Fibroblast of skin of left quadriceps (primary cell): ENCODE measurements around the gene KISS1R.
"Not testable (repeated sequence)": the region's sequence is repeated elsewhere in the genome, so short reads cannot be mapped to it uniquely, and the experiment has no call there.

Source experiments
- DNase-seq, 2 experiments: peaks; one replicate each; pipeline ENCODE4 v3.0.0-alpha.2; 2013; ENCODE audit warnings: low read depth in 2 of 2

The KISS1R gene

DNA sequence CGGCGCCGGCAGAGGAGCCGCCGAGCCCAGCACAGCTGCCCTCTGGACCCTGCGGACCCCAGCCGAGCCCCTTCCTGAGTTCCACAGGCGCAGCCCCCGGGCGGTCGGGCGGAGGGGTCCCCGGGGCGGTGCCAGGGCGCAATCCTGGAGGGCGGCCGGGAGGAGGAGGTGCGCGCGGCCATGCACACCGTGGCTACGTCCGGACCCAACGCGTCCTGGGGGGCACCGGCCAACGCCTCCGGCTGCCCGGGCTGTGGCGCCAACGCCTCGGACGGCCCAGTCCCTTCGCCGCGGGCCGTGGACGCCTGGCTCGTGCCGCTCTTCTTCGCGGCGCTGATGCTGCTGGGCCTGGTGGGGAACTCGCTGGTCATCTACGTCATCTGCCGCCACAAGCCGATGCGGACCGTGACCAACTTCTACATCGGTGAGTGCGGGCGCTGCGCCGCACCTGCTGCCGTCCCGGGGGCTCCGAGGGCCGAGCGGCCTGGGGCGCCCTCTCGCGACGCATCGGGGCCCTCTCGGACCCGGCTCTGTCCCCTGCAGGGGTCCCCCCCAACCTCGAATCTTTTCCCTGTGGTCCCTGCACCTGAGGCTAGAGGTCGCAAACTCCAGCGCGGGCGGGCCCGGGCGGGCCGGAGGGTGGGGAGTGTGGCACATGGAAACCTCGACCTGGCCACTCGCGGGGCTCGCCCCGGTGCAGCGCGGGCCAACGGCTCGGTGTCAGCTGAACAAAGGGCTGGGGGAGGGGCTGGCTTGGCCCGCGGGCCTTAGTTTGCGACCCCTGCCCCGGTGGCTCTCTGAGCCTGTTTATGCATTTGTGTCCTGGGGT lies at the start of gene KISS1R:
KISS1R (plus strand) TSS at position 11 of the 829 bp plus-strand sequence; CDS start at position 181, 170 bp downstream.
- no peak for DNase-seq

DNA sequence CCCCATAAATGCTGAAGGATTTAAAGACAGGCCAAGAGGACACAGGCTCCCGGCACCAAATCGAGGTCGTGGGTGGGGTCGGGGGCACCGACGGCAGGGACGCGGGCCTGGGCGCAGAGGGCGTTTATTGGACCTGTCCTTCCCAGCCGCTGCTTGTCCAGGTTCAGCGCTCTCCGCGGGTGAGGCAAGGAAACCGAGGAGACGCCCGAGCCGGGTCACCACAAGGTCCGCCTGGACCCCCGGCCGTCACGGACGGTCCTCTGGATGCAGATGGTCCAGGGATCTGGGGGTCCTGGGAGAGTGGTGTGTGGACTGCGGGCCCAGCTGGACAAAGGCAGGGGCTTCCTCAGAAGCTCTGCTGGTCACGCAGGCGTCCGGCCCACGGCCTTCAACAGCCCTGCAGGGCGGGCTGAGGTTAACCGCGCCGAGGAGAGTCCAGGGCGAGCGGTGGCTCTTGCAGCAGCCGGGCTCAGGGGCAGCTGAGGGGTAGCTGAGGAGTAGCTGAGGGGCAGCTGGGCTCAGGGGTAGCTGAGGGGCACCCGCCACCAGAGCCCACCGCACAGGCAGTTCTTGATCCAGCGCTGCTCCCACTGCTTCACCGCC lies 49.2 kb upstream of the KISS1R start:
- DNase-seq = no peak

DNA sequence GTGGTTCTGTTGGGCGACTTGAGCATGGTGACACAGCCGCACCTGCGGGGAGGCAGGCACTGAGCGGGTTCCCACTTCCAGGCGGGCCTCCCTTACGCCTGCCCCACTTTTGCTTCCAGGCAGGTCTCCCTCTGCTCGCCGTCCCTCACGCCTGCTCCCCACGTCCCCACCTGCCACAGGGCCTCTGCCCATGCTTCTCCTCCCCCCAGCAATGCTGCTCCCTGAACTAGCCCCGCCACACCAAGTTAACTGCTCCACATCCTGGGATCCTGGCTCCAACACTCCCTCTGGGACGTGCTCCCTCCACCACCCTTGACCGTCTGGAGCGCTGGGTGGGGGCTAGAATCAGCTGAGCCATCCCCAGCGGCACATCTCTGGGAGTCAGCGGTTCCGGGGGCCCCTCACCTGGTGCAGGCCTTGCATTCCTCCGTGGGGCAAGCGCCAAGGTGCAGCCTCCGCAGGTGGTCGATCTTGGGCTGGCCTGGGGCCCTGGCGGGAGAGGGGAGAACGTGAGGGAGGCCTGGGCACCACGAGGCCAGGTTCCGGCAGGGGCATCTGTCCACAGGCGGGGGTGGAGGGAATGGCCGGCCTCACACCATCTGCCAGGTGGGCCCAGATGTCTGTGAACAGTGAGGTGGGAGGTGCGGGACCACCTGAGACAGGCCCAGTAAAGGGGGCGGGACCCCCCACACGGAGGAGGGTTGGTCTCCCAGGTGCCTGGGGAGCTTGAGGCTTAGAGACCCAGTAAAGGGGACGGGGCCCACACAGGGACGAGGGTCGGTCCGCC lies 48.5 kb upstream of the KISS1R start:
- DNase-seq = no peak

DNA sequence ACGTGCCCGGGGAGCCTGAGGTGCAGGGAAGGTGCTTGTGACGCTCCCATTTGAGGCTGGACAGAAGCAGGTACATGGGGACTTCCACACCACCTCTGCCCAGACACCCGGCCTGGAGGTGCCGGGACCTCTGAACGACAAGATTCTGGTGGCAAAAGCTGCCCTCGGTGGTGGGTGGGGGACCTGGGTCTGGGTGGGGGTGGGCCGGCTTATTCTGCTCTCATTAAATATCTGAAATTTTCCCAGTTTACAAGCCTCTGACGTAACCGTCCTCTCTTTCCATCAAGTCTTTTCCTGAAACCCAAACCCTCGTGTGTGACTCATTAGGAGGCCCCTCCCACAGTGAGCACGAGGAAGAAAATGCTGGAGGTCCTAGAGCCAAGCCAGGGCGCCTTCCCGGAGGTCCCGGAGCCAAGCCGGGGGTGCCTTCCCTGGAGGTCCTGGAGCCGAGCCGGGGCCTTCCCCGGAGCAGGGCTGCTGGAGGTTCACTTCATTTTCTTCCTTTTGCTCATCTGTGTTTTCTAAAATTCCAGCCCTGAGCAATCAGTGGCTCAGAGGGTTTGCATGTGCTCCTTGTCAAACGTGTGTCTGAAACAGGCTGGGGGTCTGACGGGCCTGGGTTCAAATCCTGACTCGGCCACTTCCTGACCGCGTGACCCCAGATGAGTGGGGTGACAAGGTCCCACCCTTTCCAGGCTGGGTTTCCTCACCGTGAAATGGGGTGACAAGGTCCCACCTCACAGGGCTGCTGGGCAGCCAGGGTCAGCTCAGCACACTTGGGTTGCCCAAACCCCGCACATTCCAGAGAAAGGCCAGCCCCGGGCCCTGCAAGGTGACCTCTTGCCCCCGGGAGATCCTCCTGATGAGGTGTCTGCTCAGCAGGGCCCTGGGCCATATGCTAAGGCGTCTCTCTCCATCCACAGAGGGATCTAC lies 47.6 kb upstream of the KISS1R start:
- DNase-seq = peak; percentile 87 to 90

DNA sequence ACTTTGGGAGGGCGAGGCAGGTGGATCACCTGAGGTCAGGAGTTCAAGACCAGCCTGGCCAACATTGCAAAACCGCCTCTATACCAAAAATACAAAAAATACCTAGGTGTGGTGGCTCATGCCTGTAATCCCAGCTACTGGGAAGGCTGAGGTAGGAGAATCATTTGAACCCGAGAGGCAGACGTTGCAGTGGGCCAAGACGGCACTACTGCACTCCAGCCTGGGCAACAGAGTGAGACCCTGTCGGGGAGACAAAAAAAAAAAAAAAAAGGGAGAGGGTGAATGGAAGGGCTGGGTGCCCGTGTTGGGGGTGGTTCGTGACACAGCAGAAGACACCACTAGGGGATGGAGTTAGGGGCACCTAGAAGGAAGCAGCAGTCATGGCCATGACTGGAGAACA lies 46.8 kb upstream of the KISS1R start:
- DNase-seq = no peak

DNA sequence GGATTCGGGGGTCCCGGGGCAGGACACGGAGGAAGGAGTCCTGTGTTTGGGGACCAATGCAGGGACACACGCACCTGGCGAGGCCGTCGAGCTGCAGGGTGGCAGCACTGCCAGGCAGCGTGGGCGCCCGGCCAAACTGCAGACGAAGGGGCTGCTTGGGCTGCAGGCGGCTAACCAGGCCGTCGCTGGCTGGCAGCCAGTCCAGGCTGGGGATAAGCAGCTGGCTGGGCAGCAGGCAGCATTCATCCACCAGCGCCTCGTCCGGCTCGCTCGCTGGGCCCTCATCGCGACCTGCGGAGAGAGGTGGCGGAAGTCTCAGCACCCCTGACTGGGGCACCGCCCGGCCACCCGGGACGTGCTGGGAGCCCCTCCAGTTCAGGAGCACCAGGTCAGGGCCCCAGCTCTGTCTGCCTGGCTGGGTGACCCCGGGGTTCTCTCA lies 46.2 kb upstream of the KISS1R start:
- no peak for DNase-seq

DNA sequence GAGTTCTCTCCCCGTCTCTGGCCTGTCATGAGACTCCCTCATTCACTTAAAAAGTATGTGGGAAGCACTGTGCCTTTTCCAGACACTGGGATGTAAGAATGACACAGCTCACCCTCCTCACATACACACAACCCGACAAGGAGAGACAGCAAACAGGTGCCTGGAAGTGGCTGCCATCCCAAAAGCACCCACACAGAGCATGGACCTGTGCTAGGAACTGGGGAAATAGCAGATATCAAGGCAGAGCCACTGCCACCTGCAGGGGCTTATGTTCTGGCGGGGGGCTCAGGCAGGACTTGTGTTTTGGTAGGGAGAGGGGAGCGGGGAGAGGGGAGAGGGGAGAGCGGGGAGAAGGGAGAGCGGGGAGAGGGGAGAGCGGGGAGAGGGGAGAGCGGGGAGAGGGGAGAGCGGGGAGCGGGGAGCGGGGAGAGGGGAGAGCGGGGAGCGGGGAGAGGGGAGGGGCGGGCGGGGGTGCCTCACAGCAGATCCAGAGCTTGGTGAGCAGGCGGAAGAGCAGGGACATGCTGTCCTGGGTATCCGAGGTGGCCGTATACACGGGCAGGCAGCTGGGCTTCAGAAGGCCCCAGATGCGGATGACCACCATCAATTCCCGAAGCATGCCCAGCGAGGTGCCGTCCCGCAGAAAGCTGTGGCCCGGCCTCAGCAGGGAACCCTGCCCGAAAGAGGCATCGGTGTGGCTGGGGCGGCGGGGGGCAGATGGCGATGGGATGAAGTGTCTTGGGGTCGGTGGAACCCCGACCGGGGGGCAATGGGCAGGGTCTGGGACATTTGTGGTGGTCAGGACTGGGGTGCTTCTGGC lies 45.5 kb upstream of the KISS1R start:
- no peak for DNase-seq

DNA sequence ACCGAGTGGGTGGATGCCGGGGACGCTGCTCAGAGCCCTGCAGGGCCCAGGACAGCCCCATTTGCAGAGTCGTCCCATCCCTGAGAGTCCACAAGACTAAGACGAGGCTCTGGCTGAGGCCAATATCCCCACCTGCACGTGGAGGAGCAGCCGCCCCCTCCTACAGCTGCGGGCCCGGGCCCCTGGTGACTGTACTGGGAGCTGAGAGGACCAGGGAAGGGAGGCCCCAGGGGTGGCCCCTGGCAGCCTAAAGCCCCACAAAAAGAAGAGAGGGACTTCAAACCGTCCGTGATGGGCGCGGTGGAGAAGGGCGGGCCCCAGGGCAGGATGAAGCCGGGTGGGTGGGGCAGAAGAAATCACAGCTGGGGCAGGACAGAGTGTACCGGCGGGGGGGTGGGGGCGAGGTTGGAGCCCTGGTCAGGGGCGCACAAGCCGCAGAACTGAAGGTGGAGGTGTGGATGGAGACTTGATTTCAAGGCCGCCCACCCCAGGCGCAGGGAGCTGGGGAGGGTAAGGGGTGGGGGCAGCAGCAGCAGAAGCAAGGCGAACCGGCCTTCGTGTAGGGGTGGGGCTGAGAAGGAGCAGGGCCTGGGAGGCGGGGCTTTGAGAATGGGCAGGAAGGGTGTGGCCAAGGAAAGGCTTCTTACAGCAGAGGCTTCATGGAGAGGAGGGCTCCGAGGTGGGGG lies 44.7 kb upstream of the KISS1R start:
- no peak for DNase-seq

DNA sequence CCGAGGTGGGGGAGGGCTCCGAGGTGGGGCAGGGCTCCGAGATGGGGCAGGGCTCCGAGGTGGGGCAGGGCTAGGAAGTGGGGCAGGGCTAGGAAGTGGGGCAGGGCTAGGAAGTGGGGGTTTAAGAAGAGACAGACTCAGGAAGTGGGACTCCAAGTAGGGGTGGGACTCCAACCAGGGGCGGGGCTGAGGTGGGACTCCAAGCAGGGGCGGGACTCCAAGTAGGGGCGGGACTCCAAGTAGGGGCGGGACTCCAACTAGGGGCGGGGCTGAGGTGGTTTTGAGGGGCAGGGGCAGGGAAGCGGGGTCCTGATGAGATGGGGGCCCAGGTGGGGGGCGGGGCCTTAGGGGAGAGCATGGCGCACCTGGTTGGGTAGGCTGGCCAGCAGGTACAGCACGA lies 44.0 kb upstream of the KISS1R start:
- no peak for DNase-seq

DNA sequence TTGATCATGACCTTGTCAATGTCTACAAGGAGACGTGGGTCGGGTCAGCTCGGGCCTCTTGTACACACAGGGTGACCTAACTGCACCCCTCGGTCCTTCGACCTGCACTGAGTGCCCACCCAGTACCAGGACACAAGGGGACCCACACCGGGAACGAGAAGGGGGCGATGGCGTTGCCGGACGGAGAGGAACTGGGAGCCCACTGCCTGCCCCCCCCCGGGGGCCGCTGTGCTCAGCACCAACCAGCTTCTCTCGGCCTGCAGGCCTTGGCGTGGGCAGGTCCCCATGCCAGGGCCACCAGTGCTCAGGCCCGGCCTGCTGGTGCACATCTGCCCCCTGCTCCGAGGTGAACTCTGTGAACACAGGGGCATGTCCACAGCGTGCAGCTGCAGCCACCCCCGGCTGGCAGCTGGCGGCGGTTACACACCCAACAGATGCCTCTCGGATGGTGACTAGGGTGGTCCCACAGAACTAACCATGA lies 43.5 kb upstream of the KISS1R start:
- DNase-seq = no peak

DNA sequence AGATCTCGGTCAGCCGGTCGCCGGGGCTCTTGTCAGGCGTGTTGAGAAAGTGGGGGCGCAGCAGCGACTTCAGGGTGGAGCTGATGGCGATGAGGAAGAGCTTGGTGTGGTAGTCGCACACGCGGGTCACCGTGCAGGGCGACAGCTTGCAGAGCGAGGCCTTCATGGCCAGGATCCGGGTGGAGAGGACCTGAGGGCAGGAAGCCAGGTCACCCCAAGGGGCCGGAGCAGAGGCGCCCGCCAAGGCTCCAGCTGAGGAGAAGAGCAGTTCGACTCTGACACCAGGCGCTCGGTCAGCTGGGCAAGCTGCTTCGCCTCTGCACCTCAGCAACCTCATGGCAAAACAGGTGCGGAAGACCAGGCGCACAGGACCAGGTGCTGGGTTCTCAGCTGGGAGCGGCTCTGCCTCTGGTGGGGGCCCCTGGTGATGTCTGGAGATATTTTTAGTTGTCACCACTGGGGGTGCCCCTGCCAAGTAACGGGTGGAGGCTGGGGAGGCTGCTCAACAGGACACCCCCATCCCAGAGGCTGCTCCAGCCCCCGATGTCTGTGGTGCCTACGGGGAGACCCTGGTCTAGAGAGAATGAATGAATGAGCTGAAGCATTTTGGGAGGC lies 41.8 kb upstream of the KISS1R start:
- no peak for DNase-seq

DNA sequence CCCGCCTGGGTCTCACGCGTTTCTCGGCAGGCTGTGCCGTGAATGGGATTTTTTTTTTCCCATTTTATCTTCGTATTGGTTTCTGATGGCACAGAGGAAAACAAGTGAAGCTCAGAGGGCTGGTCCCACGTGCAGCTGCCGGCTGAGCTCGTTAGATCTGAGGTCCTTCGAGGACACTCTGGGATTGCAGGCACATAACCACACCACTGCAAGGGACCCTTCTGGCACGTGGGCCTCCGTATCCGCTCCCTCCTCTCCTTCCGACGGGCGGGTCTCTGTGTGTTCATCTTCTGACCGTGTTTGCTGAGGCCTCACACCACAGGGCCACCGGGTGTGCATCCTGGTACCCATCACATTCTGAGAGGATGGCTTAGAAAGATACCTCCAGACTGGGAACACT lies 41.0 kb upstream of the KISS1R start:
- no peak for DNase-seq

DNA sequence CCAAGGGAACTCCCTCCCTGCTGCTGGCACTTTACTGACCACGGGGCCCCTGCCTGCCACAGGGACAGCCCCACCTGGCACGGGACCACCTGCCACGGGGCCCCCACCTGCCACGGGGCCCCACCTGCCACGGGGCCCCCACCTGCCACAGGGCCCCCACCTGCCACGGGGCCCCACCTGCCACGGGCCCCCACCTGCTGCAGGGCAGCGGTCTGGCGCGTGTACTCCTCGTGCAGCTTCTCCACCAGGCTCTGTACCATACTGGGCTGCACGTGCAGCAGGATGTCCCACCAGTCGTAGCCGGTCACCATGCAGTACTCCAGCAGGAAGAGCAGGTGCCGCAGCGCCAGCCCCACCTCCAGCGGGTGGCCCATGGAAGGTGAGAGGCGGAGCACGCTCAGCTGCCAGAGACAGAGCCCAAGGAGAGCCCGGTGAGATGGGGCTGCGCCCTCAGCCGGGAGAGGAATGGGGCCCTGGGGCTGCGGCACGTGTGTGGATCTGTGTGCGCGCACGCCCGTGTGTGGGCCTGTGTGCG lies 40.3 kb upstream of the KISS1R start:
- DNase-seq = no peak

DNA sequence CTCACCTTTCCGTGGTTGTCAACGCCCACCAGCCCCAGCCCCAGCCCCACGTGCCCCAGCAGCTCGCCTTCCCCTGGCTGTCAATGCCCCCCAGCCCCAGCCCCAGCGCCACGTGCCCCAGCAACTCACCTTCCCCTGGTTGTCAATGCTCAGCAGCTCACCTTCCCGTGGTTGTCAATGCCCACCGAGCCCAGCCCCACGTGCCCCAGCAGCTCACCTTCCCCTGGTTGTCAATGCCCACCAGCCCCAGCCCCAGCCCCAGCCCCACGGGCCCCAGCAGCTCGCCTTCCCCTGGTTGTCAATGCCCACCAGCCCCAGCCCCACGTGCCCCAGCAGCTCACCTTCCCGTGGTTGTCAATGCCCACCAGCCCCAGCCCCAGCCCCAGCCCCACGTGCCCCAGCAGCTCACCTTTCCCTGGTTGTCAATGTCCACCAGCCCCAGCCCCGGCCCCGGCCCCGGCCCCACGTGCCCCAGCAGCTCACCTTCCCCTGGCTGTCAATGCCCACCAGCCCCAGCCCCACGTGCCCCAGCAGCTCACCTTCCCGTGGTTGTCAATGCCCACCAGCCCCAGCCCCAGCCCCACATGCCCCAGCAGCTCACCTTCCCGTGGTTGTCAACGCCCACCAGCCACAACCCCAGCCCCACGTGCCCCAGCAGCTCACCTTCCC lies 39.0 kb upstream of the KISS1R start:
- not testable (repeated sequence) for DNase-seq

DNA sequence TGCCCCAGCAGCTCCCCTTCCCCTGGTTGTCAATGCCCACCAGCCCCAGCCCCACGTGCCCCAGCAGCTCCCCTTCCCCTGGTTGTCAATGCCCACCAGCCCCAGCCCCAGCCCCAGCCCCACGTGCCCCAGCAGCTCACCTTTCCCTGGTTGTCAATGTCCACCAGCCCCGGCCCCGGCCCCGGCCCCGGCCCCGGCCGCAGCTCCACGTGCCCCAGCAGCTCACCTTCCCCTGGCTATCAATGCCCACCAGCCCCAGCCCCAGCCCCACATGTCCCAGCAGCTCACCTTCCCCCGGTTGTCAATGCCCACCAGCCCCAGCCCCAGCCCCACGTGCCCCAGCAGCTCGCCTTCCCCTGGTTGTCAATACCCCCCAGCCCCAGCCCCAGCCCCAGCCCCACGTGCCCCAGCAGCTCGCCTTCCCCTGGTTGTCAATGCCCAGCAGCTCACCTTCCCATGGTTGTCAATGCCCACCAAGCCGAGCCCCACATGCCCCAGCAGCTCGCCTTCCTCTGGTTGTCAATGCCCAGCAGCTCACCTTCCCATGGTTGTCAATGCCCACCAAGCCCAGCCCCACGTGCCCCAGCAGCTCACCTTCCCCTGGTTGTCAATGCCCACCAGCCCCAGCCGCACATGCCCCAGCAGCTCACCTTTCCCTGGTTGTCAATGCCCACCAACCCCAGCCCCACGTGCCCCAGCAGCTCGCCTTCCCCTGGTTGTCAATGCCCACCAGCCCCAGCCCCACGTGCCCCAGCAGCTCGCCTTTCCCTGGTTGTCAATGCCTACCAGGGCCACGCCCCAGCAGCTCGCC lies 38.2 kb upstream of the KISS1R start:
- not testable (repeated sequence) for DNase-seq

DNA sequence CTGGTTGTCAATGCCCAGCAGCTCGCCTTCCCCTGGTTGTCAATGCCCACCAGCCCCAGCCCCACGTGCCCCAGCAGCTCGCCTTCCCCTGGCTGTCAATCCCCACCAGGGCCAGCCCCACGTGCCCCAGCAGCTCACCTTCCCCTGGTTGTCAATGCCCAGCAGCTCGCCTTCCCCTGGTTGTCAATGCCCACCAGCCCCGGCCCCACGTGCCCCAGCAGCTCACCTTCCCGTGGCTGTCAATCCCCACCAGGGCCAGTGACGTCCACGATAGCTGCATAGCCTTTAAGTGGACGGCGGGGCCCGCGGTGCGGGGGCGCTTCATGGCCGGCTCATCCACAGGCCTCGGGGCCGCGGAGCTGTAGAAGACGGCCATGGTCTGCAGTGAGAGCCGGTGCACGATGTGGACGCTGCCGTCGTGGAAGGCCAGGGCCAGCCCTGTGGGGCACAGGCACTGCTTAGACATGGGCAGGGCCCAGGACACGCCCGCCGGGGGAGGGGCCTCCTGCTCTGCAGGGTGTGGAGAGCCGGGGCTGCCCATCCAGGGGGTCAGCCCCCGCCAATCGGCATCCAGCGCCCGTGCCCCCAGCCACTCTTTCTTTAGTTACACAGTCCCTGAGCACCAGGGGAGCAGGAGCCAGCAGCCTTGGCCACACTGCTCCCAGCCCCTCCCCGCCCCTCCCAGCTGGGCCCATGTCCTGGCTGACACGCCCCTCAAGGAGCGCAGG lies 37.3 kb upstream of the KISS1R start:
- DNase-seq = no peak
